ENCODE measurements around the gene NRL. TPM values are rescaled to one million over a fixed set of nuclear protein-coding genes. Genes with fewer than 3 reads are reported as not detected.
A peak's percentile ranks its signal among the peaks of the same experiment; 100 is the strongest.
"Not testable (repeated sequence)": the region's sequence is repeated elsewhere in the genome, so short reads cannot be mapped to it uniquely, and the experiment has no call there.

NRL gene
- total RNA-seq, 1 experiment from 2014 or later: 2.3 TPM

DNA sequence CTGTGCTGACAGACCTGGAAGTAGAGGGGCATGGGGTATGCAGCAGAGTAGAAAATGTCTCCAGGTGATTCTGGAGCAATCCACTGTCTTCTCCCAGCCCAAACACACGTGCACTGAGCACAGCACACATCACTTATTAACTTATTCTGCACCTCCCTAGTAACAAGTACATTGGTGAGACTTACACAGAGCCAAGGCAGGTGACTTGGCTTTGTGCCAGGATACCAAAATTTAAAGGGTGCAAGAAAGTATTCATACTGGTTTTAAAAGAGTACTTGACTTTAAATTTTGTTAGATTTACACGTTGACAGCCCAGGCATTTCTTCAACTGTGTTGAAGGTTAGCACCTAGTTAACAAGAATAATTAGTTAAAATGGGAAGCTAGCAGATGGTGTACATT, 74.1 kb downstream of the NRL start:
- Histone ChIP-seq H3F3A (ENCODE audit: insufficient read depth, low read depth) (no peaks in the 10 kb centered on the region), H3K27ac (no peak overlapping the region), H4K20me1 (ENCODE audit: insufficient read depth) (no peaks in the 10 kb centered on the region), H3K4me1 (replicated peaks; ENCODE audit: insufficient read depth) (peaks cover 4% of the 10 kb centered on the region; the same call in 1 of the 2 replicates), H3K79me2 (ENCODE audit: low read depth) (no peaks in the 10 kb centered on the region), H2AFZ (no peak overlapping the region), H3K9me2 (ENCODE audit: insufficient read depth) (no peaks in the 10 kb centered on the region), H3K27me3 (ENCODE audit: insufficient read depth, low read depth) (no peaks in the 10 kb centered on the region), H3K36me3 (ENCODE audit: low read depth) (no peaks in the 10 kb centered on the region), H3K4me3 (no peak overlapping the region), H3K9me3 (ENCODE audit: insufficient read depth, low read depth) (no peaks in the 10 kb centered on the region), H3K4me2 (no peak overlapping the region)
- ChIA-PET POLR2A (ENCODE audit: unreplicated experiment) (no interaction called here), CTCF (no interaction called here)
- intact Hi-C loops (cut with micrococcal nuclease; ENCODE audit: unreplicated experiment): no loop called here
- no TSS peak for BruUV-seq (replicated peaks)
- TF ChIP-seq EZH2 (IDR thresholded peaks at IDR 0.05; ENCODE audit: low read depth): no peak
- TF ChIP-seq, protein P1, sequence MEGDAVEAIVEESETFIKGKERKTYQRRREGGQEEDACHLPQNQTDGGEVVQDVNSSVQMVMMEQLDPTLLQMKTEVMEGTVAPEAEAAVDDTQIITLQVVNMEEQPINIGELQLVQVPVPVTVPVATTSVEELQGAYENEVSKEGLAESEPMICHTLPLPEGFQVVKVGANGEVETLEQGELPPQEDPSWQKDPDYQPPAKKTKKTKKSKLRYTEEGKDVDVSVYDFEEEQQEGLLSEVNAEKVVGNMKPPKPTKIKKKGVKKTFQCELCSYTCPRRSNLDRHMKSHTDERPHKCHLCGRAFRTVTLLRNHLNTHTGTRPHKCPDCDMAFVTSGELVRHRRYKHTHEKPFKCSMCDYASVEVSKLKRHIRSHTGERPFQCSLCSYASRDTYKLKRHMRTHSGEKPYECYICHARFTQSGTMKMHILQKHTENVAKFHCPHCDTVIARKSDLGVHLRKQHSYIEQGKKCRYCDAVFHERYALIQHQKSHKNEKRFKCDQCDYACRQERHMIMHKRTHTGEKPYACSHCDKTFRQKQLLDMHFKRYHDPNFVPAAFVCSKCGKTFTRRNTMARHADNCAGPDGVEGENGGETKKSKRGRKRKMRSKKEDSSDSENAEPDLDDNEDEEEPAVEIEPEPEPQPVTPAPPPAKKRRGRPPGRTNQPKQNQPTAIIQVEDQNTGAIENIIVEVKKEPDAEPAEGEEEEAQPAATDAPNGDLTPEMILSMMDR (conservative IDR thresholded peaks at IDR 0.05): no peak
- no peak for DNase-seq

DNA sequence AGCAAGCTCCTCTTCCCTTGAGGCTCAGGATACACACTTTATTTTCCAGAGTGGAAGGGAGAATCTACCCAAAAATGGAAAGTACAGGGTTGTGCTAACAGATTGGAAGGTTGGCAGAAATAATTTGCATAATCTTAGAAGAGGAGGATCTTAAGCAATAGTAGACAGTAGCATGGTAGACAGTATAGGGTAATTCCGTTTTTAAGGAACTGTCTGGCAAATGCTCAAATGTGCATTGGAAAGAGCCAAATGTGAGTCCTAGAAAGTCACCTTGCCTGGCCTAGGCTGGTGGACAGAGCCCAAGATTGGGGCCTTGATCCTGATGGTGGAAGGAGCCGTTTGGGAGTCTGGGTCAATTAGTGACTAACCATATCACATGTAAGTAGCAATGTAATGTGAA, 76.1 kb downstream of the NRL start:
- BruUV-seq (replicated peaks): no TSS peak
- Histone ChIP-seq H3K36me3 (ENCODE audit: low read depth) (no peaks in the 10 kb centered on the region), H3K27ac (no peak overlapping the region), H4K20me1 (ENCODE audit: insufficient read depth) (no peaks in the 10 kb centered on the region), H3K9me3 (ENCODE audit: insufficient read depth, low read depth) (no peaks in the 10 kb centered on the region), H3K9me2 (ENCODE audit: insufficient read depth) (no peaks in the 10 kb centered on the region), H3K27me3 (ENCODE audit: insufficient read depth, low read depth) (no peaks in the 10 kb centered on the region), H3K4me1 (replicated peaks; ENCODE audit: insufficient read depth) (peaks cover 4% of the 10 kb centered on the region; the same call in 1 of the 2 replicates), H3K4me2 (no peak overlapping the region), H3K4me3 (no peak overlapping the region), H3F3A (ENCODE audit: insufficient read depth, low read depth) (no peaks in the 10 kb centered on the region), H3K79me2 (ENCODE audit: low read depth) (no peaks in the 10 kb centered on the region), H2AFZ (no peak overlapping the region)
- no peak for TF ChIP-seq EZH2 (IDR thresholded peaks at IDR 0.05; ENCODE audit: low read depth)
- TF ChIP-seq, protein P1 (conservative IDR thresholded peaks at IDR 0.05): no peak
- intact Hi-C loops (cut with micrococcal nuclease; ENCODE audit: unreplicated experiment): no loop called here
- ChIA-PET POLR2A (ENCODE audit: unreplicated experiment) (no interaction called here), CTCF (no interaction called here)
- DNase-seq: no peak

DNA sequence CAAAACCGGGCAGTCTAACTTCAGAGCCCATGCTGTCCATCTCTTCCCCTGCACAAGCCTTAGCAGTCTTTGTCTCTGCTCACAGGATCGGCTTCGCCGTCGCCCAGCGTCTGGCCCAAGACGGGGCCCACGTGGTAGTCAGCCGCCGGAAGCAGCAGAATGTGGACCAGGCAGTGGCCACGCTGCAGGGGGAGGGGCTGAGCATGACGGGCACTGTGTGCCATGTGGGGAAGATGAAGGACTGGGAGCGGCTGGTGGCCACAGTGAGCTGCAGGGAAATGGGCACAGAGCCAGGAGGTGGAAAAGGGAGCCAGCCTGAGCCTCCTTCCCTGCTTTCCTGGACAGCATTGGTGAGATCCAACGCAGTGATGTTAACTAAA, 77.1 kb downstream of the NRL start:
- no peaks in the 10 kb centered on the region for H3K79me2 ChIP-seq (ENCODE audit: low read depth)
- no peaks in the 10 kb centered on the region for H4K20me1 ChIP-seq (ENCODE audit: insufficient read depth)
- H3K27ac ChIP-seq: no peak overlapping the region
- TF ChIP-seq EZH2 (IDR thresholded peaks at IDR 0.05; ENCODE audit: low read depth): no peak
- TF ChIP-seq, protein P1 (conservative IDR thresholded peaks at IDR 0.05): no peak
- BruUV-seq (replicated peaks): no TSS peak
- ChIA-PET POLR2A (ENCODE audit: unreplicated experiment) (no interaction called here), CTCF (no interaction called here)
- no peak overlapping the region for H2AFZ ChIP-seq
- H3K9me2 ChIP-seq (ENCODE audit: insufficient read depth): no peaks in the 10 kb centered on the region
- intact Hi-C loops (cut with micrococcal nuclease; ENCODE audit: unreplicated experiment): loop anchor here (2.0 kb wide), 2 partner anchors 23 to 449 kb away; no protein-coding TSS in a partner anchor
- no peaks in the 10 kb centered on the region for H3K9me3 ChIP-seq (ENCODE audit: insufficient read depth, low read depth)
- H3K4me1 ChIP-seq (replicated peaks; ENCODE audit: insufficient read depth): peaks cover 4% of the 10 kb centered on the region; the same call in 1 of the 2 replicates
- H3F3A ChIP-seq (ENCODE audit: insufficient read depth, low read depth): no peaks in the 10 kb centered on the region
- H3K4me2 ChIP-seq: no peak overlapping the region
- H3K36me3 ChIP-seq (ENCODE audit: low read depth): no peaks in the 10 kb centered on the region
- H3K4me3 ChIP-seq: no peak overlapping the region
- H3K27me3 ChIP-seq (ENCODE audit: insufficient read depth, low read depth): no peaks in the 10 kb centered on the region
- DNase-seq: no peak

DNA sequence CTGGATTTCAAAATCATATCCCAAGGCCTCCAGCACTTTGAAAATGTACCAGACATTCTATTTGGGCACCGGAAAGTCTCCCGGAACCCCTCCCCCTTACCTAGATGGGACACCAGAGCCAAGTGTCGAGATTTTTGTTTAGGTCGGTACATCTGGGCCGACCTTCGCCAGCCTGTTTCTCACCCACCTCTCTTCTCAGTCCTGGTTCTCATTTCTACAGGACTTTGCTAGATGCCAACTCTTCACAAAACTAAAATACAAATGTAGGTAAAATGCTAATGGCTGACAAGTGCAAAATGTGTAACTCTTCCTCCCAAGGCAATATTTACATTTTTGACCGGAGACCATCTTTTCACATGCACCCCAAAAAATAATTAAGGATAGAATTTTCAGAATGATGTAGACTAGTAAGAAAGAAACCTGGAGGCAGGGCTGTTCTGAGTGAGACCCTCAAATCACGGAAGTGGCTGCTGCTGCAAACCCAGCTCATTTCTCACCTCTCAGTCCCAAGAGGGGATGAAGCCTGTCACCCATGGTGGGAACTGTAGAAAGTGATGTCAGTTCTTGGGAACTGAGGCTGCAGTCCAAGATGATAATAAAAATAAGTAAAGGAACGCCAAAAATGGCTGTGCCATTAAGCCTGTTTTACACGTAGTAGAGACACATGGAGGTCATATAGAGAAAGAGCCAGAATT, 77.6 kb downstream of the NRL start:
- intact Hi-C loops (cut with micrococcal nuclease; ENCODE audit: unreplicated experiment): loop anchor here (2.0 kb wide), 2 partner anchors 22 to 448 kb away; no protein-coding TSS in a partner anchor
- H4K20me1 ChIP-seq (ENCODE audit: insufficient read depth); H3K9me2 ChIP-seq (ENCODE audit: insufficient read depth); DNase-seq; H3F3A ChIP-seq (ENCODE audit: insufficient read depth, low read depth); POLR2A ChIA-PET (ENCODE audit: unreplicated experiment); BruUV-seq (replicated peaks); H3K27me3 ChIP-seq (ENCODE audit: insufficient read depth, low read depth); H3K4me1 ChIP-seq (replicated peaks; ENCODE audit: insufficient read depth); H3K27ac ChIP-seq; H3K9me3 ChIP-seq (ENCODE audit: insufficient read depth, low read depth); H3K36me3 ChIP-seq (ENCODE audit: low read depth); H3K79me2 ChIP-seq (ENCODE audit: low read depth): not testable (repeated sequence)
- H3K4me3 ChIP-seq: peak overlapping the region; percentile 62
- peak overlapping the region; percentile 78; the same call in 1 of the 2 replicates for H2AFZ ChIP-seq
- H3K4me2 ChIP-seq: peak overlapping the region; percentile 77
- CTCF ChIA-PET: interaction anchor here (0.6 kb wide), 1 partner anchor 209 kb away, joined by 3 read pairs; no protein-coding TSS in a partner anchor

Measured in PC-9 (cell line).